Nephron progenitor cell (in vitro differentiated cells): ENCODE results near the gene RHBDF1.

Experiments used
- DNase-seq: peaks from one replicate; pipeline ENCODE4 v3.0.0; 2021
- H3K27ac Mint-ChIP-seq: 2 replicates; pipeline ENCODE4 v1.8.0; 2021; ENCODE audit warnings: mild to moderate bottlenecking, moderate library complexity, mixed read lengths
- H3K27me3 Mint-ChIP-seq: 2 replicates; pipeline ENCODE4 v1.8.0; 2021; ENCODE audit warnings: mild to moderate bottlenecking, low read depth, mixed read lengths; ENCODE audit not compliant: poor library complexity
- H3K36me3 Mint-ChIP-seq: 2 replicates; pipeline ENCODE4 v1.8.0; 2021; ENCODE audit warnings: low read depth, mixed read lengths
- H3K4me1 Mint-ChIP-seq: 2 replicates; pipeline ENCODE4 v1.8.0; 2021; ENCODE audit warnings: mixed read lengths
- H3K4me3 Mint-ChIP-seq: 2 replicates; pipeline ENCODE4 v1.8.0; 2021; ENCODE audit warnings: mild to moderate bottlenecking, moderate library complexity, mixed read lengths
- H3K9me3 Mint-ChIP-seq: 2 replicates; pipeline ENCODE4 v1.8.0; 2021; ENCODE audit warnings: mild to moderate bottlenecking, moderate library complexity, mixed read lengths
- CTCF ChIP-seq: fragments of 200-600 bp; sonication (generic); IDR thresholded peaks from 2 replicates; pipeline ENCODE4 v1.5.0; 2021; ENCODE audit warnings: antibody characterized with exemption

RHBDF1 gene

GRCh38 chr16:60166-60565, 12.3 kb downstream of the RHBDF1 start:
- no peaks in the 10 kb centered on the region for H3K27me3 Mint-ChIP-seq
- H3K9me3 Mint-ChIP-seq: no peaks in the 10 kb centered on the region
- H3K36me3 Mint-ChIP-seq: peaks cover 27% of the 10 kb centered on the region
- H3K4me1 Mint-ChIP-seq: peaks cover 10% of the 10 kb centered on the region
- H3K4me3 Mint-ChIP-seq: no peak overlapping the region
- DNase-seq: no peak
- TF ChIP-seq CTCF: no peak
- H3K27ac Mint-ChIP-seq: no peak overlapping the region

- TF ChIP-seq CTCF: no peak
- DNase-seq: no peak
- Mint-ChIP-seq H3K27ac (no peak overlapping the region), H3K36me3 (peaks cover 27% of the 10 kb centered on the region), H3K4me3 (no peak overlapping the region), H3K4me1 (peaks cover 14% of the 10 kb centered on the region), H3K27me3 (no peaks in the 10 kb centered on the region), H3K9me3 (no peaks in the 10 kb centered on the region)
Observed at GRCh38 chr16:59440-60059, 12.9 kb downstream of the RHBDF1 start.

GRCh38 chr16:58491-59439, 13.7 kb downstream of the RHBDF1 start:
- TF ChIP-seq CTCF: no peak
- H3K27ac Mint-ChIP-seq: peak overlapping the region; percentile 70
- H3K9me3 Mint-ChIP-seq: no peaks in the 10 kb centered on the region
- H3K36me3 Mint-ChIP-seq: peaks cover 27% of the 10 kb centered on the region
- H3K4me1 Mint-ChIP-seq: peaks cover 21% of the 10 kb centered on the region
- H3K27me3 Mint-ChIP-seq: no peaks in the 10 kb centered on the region
- no peak for DNase-seq
- no peak overlapping the region for H3K4me3 Mint-ChIP-seq

GRCh38 chr16:57711-58110, 14.7 kb downstream of the RHBDF1 start:
- H3K27me3 Mint-ChIP-seq: no peaks in the 10 kb centered on the region
- TF ChIP-seq CTCF: no peak
- no peak overlapping the region for H3K4me3 Mint-ChIP-seq

GRCh38 chr16:56231-56927, 16.1 kb downstream of the RHBDF1 start:
- DNase-seq: no peak
- Mint-ChIP-seq H3K27ac (peak overlapping the region; percentile 8), H3K9me3 (no peaks in the 10 kb centered on the region), H3K4me1 (peaks cover 31% of the 10 kb centered on the region), H3K36me3 (peaks cover 39% of the 10 kb centered on the region), H3K4me3 (peak overlapping the region; percentile 39), H3K27me3 (no peaks in the 10 kb centered on the region)
- TF ChIP-seq CTCF: no peak

More at GRCh38 chr16:57711-58110, 14.7 kb downstream of the RHBDF1 start:
- Mint-ChIP-seq H3K9me3 (no peaks in the 10 kb centered on the region), H3K36me3 (peaks cover 31% of the 10 kb centered on the region), H3K4me1 (peaks cover 26% of the 10 kb centered on the region), H3K27ac (peak overlapping the region; percentile 70)
- no peak for DNase-seq
